IMR-90 (cell line): ENCODE data around the gene PPIL4.

Experiments used
- BHLHE40 ChIP-seq: fragments of 150-350 bp; IDR thresholded peaks from 2 replicates; pipeline ENCODE4 v1.6.1; 2016; ENCODE audit warnings: mild to moderate bottlenecking, low read depth, low read length
- CEBPB ChIP-seq: IDR thresholded peaks from 2 replicates; pipeline ENCODE4 v1.6.1; 2012; ENCODE audit warnings: low read depth, low read length, improper control_type of control experiment
- FOS ChIP-seq: fragments of 150-350 bp; IDR thresholded peaks from 2 replicates; pipeline ENCODE4 v1.6.1; 2016; ENCODE audit warnings: low read depth, low read length
- MXI1 ChIP-seq: IDR thresholded peaks from 2 replicates; pipeline ENCODE4 v1.6.1; 2012; ENCODE audit warnings: low read depth, mild to moderate bottlenecking, low read length, moderate library complexity, borderline replicate concordance
- NFE2L2 ChIP-seq: fragments of 150-350 bp; IDR thresholded peaks from 2 replicates; pipeline ENCODE4 v1.6.1; 2016; ENCODE audit warnings: low read depth, mild to moderate bottlenecking, low read length
- POLR2A ChIP-seq: IDR thresholded peaks from 2 replicates; pipeline ENCODE4 v1.6.1; 2012; ENCODE audit warnings: mild to moderate bottlenecking, low read depth, low read length
- RAD21 ChIP-seq: IDR thresholded peaks from 2 replicates; pipeline ENCODE4 v1.6.1; 2012; ENCODE audit warnings: low read length, improper control_type of control experiment
- RCOR1 ChIP-seq: IDR thresholded peaks from 2 replicates; pipeline ENCODE4 v1.6.1; 2012; ENCODE audit warnings: mild to moderate bottlenecking, low read length, improper control_type of control experiment; ENCODE audit not compliant: insufficient replicate concordance
- RFX5 ChIP-seq: IDR thresholded peaks from 2 replicates; pipeline ENCODE4 v1.8.0; 2012; ENCODE audit warnings: low read depth, mild to moderate bottlenecking, low read length, moderate library complexity
- TF ChIP-seq, protein P1 (sequence below): conservative IDR thresholded peaks from 2 replicates; pipeline ENCODE4 v1.5.1; 2012; ENCODE audit warnings: mild to moderate bottlenecking, low read depth, low read length, improper control_type of control experiment
- TF ChIP-seq, protein P2 (sequence below): fragments of 150-350 bp; IDR thresholded peaks from 2 replicates; pipeline ENCODE4 v1.6.1; 2016; ENCODE audit warnings: low read depth, mild to moderate bottlenecking, low read length, moderate library complexity, borderline replicate concordance

- TF ChIP-seq, protein P1, sequence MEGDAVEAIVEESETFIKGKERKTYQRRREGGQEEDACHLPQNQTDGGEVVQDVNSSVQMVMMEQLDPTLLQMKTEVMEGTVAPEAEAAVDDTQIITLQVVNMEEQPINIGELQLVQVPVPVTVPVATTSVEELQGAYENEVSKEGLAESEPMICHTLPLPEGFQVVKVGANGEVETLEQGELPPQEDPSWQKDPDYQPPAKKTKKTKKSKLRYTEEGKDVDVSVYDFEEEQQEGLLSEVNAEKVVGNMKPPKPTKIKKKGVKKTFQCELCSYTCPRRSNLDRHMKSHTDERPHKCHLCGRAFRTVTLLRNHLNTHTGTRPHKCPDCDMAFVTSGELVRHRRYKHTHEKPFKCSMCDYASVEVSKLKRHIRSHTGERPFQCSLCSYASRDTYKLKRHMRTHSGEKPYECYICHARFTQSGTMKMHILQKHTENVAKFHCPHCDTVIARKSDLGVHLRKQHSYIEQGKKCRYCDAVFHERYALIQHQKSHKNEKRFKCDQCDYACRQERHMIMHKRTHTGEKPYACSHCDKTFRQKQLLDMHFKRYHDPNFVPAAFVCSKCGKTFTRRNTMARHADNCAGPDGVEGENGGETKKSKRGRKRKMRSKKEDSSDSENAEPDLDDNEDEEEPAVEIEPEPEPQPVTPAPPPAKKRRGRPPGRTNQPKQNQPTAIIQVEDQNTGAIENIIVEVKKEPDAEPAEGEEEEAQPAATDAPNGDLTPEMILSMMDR, result no peak
- TF ChIP-seq, protein P2, sequence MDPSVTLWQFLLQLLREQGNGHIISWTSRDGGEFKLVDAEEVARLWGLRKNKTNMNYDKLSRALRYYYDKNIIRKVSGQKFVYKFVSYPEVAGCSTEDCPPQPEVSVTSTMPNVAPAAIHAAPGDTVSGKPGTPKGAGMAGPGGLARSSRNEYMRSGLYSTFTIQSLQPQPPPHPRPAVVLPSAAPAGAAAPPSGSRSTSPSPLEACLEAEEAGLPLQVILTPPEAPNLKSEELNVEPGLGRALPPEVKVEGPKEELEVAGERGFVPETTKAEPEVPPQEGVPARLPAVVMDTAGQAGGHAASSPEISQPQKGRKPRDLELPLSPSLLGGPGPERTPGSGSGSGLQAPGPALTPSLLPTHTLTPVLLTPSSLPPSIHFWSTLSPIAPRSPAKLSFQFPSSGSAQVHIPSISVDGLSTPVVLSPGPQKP, result no peak
- TF ChIP-seq POLR2A (no peak), BHLHE40 (no peak), CEBPB (no peak), NFE2L2 (no peak), RFX5 (no peak), RAD21 (no peak), RCOR1 (no peak), FOS (no peak), MXI1 (no peak)
Observed at GRCh38 chr6:149581349-149581748, 35.5 kb upstream of the PPIL4 start.
